GM12873 (cell line): ENCODE data around the gene TIMM29.

Source experiments
- TF ChIP-seq, protein P1 (sequence below): IDR thresholded peaks from 2 replicates; pipeline ENCODE4 v1.5.1; 2012; ENCODE audit warnings: low read depth, mild to moderate bottlenecking, moderate library complexity, low read length, control low read depth; ENCODE audit not compliant: insufficient read depth; ENCODE audit errors: missing control alignments

The TIMM29 gene

DNA sequence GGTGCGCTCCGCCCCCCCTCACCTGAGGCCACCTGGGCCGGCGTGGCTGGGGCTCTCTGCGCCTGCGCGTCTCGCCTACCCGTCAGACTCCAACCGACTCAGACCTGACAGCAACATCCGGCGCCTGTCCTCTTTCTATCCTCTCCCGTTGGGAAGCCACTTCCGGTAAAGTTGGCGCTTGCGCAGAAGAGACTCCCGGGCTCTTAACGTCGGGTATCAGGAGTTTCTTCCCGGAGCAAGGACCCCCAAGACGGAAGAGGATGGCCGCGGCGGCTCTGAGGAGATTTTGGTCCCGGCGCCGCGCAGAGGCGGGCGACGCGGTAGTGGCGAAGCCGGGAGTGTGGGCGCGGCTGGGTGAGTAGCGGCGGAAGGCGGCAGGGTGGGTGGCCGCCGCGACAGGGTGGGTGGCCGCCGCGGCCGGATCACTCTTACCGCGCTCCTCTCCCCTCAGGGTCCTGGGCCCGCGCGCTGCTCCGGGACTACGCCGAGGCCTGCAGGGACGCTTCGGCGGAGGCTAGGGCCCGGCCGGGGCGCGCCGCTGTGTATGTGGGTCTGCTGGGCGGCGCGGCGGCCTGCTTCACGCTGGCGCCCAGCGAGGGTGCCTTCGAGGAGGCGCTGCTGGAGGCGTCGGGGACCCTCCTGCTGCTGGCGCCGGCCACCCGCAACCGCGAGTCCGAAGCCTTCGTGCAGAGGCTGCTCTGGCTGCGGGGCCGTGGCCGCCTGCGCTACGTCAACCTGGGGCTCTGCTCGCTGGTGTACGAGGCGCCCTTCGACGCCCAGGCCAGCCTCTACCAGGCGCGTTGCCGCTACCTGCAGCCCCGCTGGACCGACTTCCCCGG, at the start of gene TIMM29, which contains the start of gene YIPF2:
Gene TIMM29 (plus strand): TSS at position 249 of the 839 bp plus-strand sequence. CDS start 12 bp downstream, at position 261.
Gene YIPF2 (minus strand): TSS at position 77 of the 839 bp plus-strand sequence. CDS start 229 bp downstream, outside the sequence.
- TF ChIP-seq, protein P1, sequence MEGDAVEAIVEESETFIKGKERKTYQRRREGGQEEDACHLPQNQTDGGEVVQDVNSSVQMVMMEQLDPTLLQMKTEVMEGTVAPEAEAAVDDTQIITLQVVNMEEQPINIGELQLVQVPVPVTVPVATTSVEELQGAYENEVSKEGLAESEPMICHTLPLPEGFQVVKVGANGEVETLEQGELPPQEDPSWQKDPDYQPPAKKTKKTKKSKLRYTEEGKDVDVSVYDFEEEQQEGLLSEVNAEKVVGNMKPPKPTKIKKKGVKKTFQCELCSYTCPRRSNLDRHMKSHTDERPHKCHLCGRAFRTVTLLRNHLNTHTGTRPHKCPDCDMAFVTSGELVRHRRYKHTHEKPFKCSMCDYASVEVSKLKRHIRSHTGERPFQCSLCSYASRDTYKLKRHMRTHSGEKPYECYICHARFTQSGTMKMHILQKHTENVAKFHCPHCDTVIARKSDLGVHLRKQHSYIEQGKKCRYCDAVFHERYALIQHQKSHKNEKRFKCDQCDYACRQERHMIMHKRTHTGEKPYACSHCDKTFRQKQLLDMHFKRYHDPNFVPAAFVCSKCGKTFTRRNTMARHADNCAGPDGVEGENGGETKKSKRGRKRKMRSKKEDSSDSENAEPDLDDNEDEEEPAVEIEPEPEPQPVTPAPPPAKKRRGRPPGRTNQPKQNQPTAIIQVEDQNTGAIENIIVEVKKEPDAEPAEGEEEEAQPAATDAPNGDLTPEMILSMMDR, result no peak

DNA sequence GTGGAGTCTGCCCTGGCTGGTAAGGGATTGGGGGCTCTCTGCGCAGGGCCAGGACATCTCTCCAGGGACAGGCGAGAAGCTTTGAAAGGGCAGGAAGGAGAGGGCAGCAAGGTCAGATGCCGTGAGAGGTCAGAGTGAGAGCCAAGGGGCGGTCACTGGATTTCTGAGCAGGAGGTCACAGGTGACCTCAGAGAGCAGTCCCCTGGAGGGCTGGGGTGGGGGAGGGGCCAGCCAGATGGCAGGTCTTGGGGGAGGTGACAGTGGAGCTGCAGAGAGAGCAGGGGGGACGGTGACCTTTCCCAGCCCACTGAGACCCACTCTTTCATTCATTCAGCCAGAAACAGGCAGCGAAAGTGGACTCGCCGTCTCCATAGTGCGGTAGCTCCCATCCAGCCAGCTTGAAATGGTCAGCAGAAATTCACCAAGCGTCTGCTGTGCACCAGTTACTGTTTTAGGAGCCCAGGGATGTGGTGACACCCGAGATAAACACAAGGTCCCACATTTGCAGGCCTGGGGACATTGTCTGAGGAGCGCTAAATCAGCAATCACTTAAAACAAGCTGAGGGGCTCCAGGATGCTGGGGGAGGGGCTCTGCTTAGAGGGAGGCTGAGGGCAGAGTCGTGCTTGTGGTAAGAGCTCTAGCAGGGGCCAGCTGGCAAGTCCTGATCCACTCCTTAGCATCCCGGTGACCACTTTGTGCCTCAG, 47.1 kb upstream of the TIMM29 start:
- TF ChIP-seq, protein P1, result no peak

DNA sequence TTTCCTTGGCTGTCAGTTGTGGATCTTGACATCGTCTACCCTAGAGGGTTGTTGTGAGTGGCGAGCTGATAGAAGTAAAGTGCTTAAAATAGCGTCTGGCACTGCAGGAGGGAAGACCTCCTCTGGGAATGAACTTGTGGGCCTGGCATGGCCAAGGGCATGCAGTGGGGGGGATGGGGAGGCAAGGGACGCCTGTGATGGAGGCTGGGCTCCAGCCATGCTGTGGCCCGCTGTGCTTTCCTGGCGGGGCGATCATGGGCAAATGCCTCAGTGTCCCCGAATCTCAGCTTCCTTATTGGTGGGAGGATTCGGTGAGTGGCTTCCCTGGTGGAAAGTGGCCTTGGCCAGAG, 46.5 kb upstream of the TIMM29 start:
- TF ChIP-seq, protein P1, result no peak

DNA sequence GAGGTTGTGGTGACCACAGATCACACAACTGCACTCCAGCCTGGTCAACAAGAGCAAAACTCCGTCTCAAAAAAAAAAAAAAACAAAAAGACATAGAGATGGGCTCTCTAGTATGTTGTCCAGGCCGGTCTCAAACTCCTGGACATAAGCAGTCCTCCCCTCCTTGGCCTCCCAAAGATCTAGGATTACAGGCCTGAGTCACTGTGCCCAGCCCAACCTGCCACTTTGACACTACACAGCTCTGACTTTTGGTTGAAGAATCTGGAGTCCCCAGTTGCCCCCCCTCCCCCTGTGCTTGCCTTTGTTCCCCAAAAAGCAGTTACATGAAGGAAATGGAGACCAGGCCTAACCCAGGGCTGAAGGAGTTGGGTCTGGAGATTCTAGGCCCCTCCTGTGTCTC, 44.3 kb upstream of the TIMM29 start:
- TF ChIP-seq, protein P1, result no peak

DNA sequence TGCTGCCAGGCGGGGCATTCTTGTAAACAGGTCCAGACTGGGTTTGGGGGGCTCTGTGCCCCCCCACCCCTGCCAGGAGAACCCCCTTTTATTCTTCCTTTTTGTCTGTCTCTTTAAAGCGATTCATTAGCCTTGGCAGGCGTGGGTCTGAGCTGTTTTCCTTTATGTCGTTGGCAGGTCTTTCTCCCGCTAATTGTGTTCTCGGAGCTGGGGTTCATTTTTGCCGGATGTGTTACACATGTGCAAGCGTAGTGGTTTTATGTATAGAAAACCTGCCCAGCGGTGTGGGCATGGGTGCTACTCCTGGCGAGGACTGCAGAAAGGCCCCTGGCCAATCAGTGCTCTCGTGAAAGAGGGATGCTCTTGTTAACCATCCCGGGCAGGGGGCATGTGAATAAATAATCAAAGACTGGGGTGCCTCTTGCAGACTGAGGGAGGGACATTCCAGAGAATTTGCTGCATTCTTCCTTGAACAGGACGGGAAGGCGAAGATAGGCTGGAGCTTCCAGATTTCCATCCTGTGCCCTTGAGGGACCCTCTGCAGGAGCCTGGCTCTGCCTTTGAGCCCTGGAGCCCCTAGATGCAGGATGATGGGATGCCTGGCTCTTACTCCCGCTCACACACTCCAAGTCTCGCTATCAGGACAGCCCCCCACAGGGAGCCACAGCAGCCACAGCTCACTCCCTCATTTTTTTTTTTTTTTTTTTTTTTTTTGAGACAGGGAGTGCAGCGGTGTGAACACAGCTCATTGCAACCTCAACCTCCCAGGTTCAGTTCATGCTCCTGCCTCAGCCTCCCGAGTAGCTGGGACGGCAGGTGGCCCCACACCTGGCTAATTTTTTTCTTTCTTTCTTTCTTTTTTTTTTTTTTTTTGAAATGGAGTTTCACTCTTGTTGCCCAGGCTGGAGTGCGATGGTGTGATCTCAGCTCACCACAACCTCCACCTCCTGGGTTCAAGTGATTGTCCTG, 43.1 kb upstream of the TIMM29 start:
- TF ChIP-seq, protein P1, result no peak

DNA sequence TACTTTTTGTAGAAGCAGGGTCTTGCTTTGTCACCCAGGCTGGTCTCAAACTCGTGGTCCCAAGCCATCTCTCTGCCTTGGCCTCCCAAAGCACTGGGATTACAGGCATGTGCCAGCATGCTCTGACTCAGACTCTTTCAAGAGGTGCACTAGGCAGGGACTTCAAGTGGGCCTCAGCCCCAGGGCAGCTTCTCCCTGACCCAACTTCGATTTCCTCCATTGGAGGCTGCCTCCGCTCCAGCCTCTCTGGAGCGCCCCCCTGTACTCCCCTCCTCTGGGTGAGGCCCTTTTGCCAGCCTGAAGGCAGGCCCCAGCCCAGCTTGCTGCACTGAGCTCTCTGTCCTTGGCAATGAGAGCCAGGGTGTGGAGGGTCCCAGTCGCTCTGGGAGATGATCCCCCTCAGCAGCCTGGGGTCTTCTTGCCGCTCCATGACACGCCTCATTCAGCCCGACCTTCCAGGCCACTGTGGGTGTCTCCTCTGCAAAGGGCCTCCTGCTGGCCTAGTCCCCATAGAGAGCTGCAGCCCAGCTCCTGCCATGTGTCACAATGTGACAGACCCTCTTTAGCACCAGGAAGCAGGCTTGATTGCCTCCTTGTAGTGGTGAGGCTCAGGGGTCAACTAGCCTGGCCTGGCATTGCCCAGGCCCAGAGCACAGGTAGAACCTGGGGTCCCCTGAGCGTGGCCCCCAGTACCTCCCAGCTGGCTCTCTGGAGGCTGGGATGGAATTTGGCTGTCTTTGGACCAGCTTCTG, 40.8 kb upstream of the TIMM29 start:
- TF ChIP-seq, protein P1, result no peak
